ENCODE data around the gene AFF1.

AFF1 gene

GRCh38 chr4:86927843-86928395, 6.9 kb upstream of the AFF1 start:
- DNase-seq, result no peak
- no peak overlapping the region for H3K4me3 ChIP-seq (ENCODE audit: low read length)
- no peaks in the 10 kb centered on the region for H3K27me3 ChIP-seq (replicated peaks; ENCODE audit: insufficient read depth, low read length)
- no peaks in the 10 kb centered on the region for H4K20me1 ChIP-seq (ENCODE audit: insufficient read depth, low read length)
- H3K9me3 ChIP-seq (replicated peaks; ENCODE audit: insufficient read depth, low read length), result no peaks in the 10 kb centered on the region
- no peaks in the 10 kb centered on the region for H3K9me2 ChIP-seq (replicated peaks; ENCODE audit: insufficient read depth, low read length)
- no peaks in the 10 kb centered on the region for H3K79me2 ChIP-seq (ENCODE audit: low read length)
- no peak overlapping the region for H2AFZ ChIP-seq (ENCODE audit: low read length)
- H3K36me3 ChIP-seq (replicated peaks; ENCODE audit: insufficient read depth, low read length), result no peaks in the 10 kb centered on the region
- H3K4me1 ChIP-seq (ENCODE audit: low read length), result peaks cover 7% of the 10 kb centered on the region; the same call in 1 of the 2 replicates
- no peaks in the 10 kb centered on the region for H3F3A ChIP-seq (ENCODE audit: insufficient read depth, low read length)
- TF ChIP-seq EZH2 (optimal IDR thresholded peaks at IDR 0.05; ENCODE audit: low read depth, low read length), result no peak
- no peak for TF ChIP-seq CTCF (IDR thresholded peaks at IDR 0.05; ENCODE audit: low read length)
- TF ChIP-seq EZH2phosphoT487 (IDR thresholded peaks at IDR 0.05; ENCODE audit: low read length), result no peak
- H3K4me2 ChIP-seq (ENCODE audit: low read depth, low read length), result no peak overlapping the region
- H3K9ac ChIP-seq (ENCODE audit: low read length), result no peak overlapping the region
- H3K27ac ChIP-seq (ENCODE audit: low read length), result no peak overlapping the region

GRCh38 chr4:86928400-86929255, 6.2 kb upstream of the AFF1 start:
- no peak overlapping the region for H3K4me2 ChIP-seq (ENCODE audit: low read depth, low read length)

DNA sequence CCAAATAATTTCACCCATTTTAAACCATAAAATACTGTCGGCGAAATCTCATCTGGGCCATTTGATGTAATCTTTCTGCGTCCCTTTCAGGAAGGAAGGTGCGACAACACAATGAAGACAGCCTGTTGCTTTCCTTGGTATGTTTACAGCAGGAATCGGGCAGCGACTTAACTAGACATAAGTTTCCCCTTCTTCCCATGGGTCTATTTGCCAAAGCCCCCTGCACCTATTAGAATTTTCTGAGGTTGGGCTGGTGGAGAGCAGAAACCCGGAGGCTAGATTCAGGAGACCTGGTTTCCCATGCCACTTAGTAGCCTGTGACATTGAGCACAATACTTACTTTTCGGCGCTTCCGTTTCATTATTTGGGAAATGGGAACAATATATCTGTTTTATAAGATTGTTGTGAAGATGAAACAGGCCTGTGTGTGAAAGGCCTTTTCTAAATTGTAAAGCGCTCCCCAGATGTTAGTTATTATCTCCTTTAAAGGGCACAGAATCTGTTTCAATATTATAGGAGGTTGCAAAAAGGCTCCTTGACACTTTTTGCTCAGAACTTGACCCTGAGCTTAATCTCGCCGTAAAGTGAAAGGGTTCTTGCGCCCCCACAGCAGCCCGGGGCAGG, 552 bp upstream of the AFF1 start:
- peaks cover 18% of the 10 kb centered on the region for H3K4me1 ChIP-seq (ENCODE audit: low read length)
- peaks cover 38% of the 10 kb centered on the region for H3K79me2 ChIP-seq (ENCODE audit: low read length)
- no peaks in the 10 kb centered on the region for H3K9me3 ChIP-seq (replicated peaks; ENCODE audit: insufficient read depth, low read length)
- H2AFZ ChIP-seq (ENCODE audit: low read length), result peak overlapping the region; percentile 62
- no peaks in the 10 kb centered on the region for H3K27me3 ChIP-seq (replicated peaks; ENCODE audit: insufficient read depth, low read length)
- H4K20me1 ChIP-seq (ENCODE audit: insufficient read depth, low read length), result no peaks in the 10 kb centered on the region
- peak overlapping the region; percentile 69 for H3K4me2 ChIP-seq (ENCODE audit: low read depth, low read length)
- H3K9me2 ChIP-seq (replicated peaks; ENCODE audit: insufficient read depth, low read length), result no peaks in the 10 kb centered on the region
- peaks cover 48% of the 10 kb centered on the region for H3F3A ChIP-seq (ENCODE audit: insufficient read depth, low read length)
- no peaks in the 10 kb centered on the region for H3K36me3 ChIP-seq (replicated peaks; ENCODE audit: insufficient read depth, low read length)
- H3K27ac ChIP-seq (ENCODE audit: low read length), result peak overlapping the region; percentile 68
- no peak for TF ChIP-seq CTCF (IDR thresholded peaks at IDR 0.05; ENCODE audit: low read length)
- TF ChIP-seq EZH2 (optimal IDR thresholded peaks at IDR 0.05; ENCODE audit: low read depth, low read length), result no peak
- no peak for TF ChIP-seq EZH2phosphoT487 (IDR thresholded peaks at IDR 0.05; ENCODE audit: low read length)
- no peak for DNase-seq
- peak overlapping the region; percentile 57 for H3K9ac ChIP-seq (ENCODE audit: low read length)
- H3K4me3 ChIP-seq (ENCODE audit: low read length), result peak overlapping the region; percentile 71

More at GRCh38 chr4:86928400-86929255, 6.2 kb upstream of the AFF1 start:
- no peaks in the 10 kb centered on the region for H4K20me1 ChIP-seq (ENCODE audit: insufficient read depth, low read length)
- no peak overlapping the region for H3K27ac ChIP-seq (ENCODE audit: low read length)
- peaks cover 1% of the 10 kb centered on the region; the same call in 1 of the 2 replicates for H3F3A ChIP-seq (ENCODE audit: insufficient read depth, low read length)
- no peak overlapping the region for H2AFZ ChIP-seq (ENCODE audit: low read length)
- H3K4me3 ChIP-seq (ENCODE audit: low read length), result no peak overlapping the region
- no peaks in the 10 kb centered on the region for H3K9me2 ChIP-seq (replicated peaks; ENCODE audit: insufficient read depth, low read length)
- H3K36me3 ChIP-seq (replicated peaks; ENCODE audit: insufficient read depth, low read length), result no peaks in the 10 kb centered on the region
- H3K4me1 ChIP-seq (ENCODE audit: low read length), result peaks cover 9% of the 10 kb centered on the region
- no peaks in the 10 kb centered on the region for H3K27me3 ChIP-seq (replicated peaks; ENCODE audit: insufficient read depth, low read length)
- no peak overlapping the region for H3K9ac ChIP-seq (ENCODE audit: low read length)
- no peaks in the 10 kb centered on the region for H3K9me3 ChIP-seq (replicated peaks; ENCODE audit: insufficient read depth, low read length)
- DNase-seq, result no peak
- 0 out of 2 replicates have a peak, but pooled peaks cover 1% of the 10 kb centered on the region for H3K79me2 ChIP-seq (ENCODE audit: low read length)
- no peak for TF ChIP-seq EZH2phosphoT487 (IDR thresholded peaks at IDR 0.05; ENCODE audit: low read length)
- TF ChIP-seq CTCF (IDR thresholded peaks at IDR 0.05; ENCODE audit: low read length), result no peak
- TF ChIP-seq EZH2 (optimal IDR thresholded peaks at IDR 0.05; ENCODE audit: low read depth, low read length), result no peak
